A549 (cell line): Measurements from ENCODE around the gene C5. TPM values are rescaled to one million over a fixed set of nuclear protein-coding genes. Genes with fewer than 3 reads are reported as not detected.

Experiments
- ATAC-seq, 2 experiments: fragments of 200-7000 bp in 1 of 2; fragments of >200 bp in 1 of 2; cut with Nextera tagmentation in 1 of 2; cut with Tn5 transposase in 1 of 2; 3 replicates each; pipeline versions ENCODE4 v1.8.0 to v1.9.1; 2018 to 2020; ENCODE audit warnings: mild to moderate bottlenecking in 1 of 2, moderate library complexity in 1 of 2
- CTCF ChIA-PET: fragments of 300-600 bp; sonication (Branson Sonifier 250); formaldehyde crosslinking; extraction: SDS; loops from one replicate; lab custom pipeline; 2021; ENCODE audit warnings: antibody characterized with exemption, inconsistent platforms; lab: Yijun Ruan, JAX
- POLR2A ChIA-PET: fragments of 350-600 bp; formaldehyde crosslinking; extraction: SDS; loops from one replicate; lab custom pipeline; 2021; ENCODE audit warnings: antibody characterized with exemption, inconsistent platforms; lab: Yijun Ruan, JAX
- DNase-seq, 2 experiments: peaks; one replicate each; pipeline versions ENCODE4 v3.0.0 to v3.0.0-alpha.2; 2011 to 2016; ENCODE audit warnings: low read depth in 1 of 2, low spot score in 1 of 2
- FAIRE-seq: peaks from 2 replicates; lab custom pipeline; 2011; peaks lifted over from hg19 to GRCh38; lab: Jason Lieb, UNC
- H3K27ac ChIP-seq, 2 experiments: fragments of >200 bp; sonication (Bioruptor Twin); formaldehyde crosslinking; 3 replicates each; pipeline ENCODE4 v1.5.1; 2016 to 2017
- H3K4me1 ChIP-seq: fragments of >200 bp; sonication (Bioruptor Twin); formaldehyde crosslinking; 3 replicates; pipeline ENCODE4 v1.6.1; 2016
- H3K4me2 ChIP-seq: fragments of >200 bp; sonication (Bioruptor Twin); formaldehyde crosslinking; 3 replicates; pipeline ENCODE4 v1.6.1; 2016
- H3K4me3 ChIP-seq: fragments of >200 bp; sonication (Bioruptor Twin); formaldehyde crosslinking; 3 replicates; pipeline ENCODE4 v1.5.1; 2016
- H3K9me3 ChIP-seq: fragments of >200 bp; sonication (Bioruptor Twin); formaldehyde crosslinking; 3 replicates; pipeline ENCODE4 v1.6.1; 2016
- CBX2 ChIP-seq: fragments of 200-600 bp; sonication (generic); IDR thresholded peaks from 2 replicates; pipeline ENCODE4 v1.6.1; 2016; ENCODE audit warnings: low read depth, mild to moderate bottlenecking, borderline replicate concordance
- CBX8 ChIP-seq: fragments of 200-600 bp; sonication (generic); IDR thresholded peaks from 2 replicates; pipeline ENCODE4 v1.6.1; 2016
- CEBPB ChIP-seq, 2 experiments: fragments of >200 bp in 1 of 2; sonication (Bioruptor Twin) in 1 of 2; formaldehyde crosslinking in 1 of 2; IDR thresholded peaks; 2 replicates each; pipeline ENCODE4 v1.6.1; 2012 to 2016
- CHD2 ChIP-seq: fragments of 150-350 bp; IDR thresholded peaks from 2 replicates; pipeline ENCODE4 v1.6.1; 2014; ENCODE audit warnings: low read length; ENCODE audit not compliant: partially characterized antibody
- E2F6 ChIP-seq: IDR thresholded peaks from 2 replicates; pipeline ENCODE4 v1.6.1; 2012; ENCODE audit warnings: low read depth, borderline replicate concordance
- EHF ChIP-seq: fragments of 250-450 bp; sonication (Bioruptor Pico); IDR thresholded peaks from 2 replicates; pipeline ENCODE4 v1.5.0; 2020; ENCODE audit warnings: mild to moderate bottlenecking
- EHMT2 ChIP-seq: fragments of 200-600 bp; sonication (generic); IDR thresholded peaks from 2 replicates; pipeline ENCODE4 v1.6.1; 2016; ENCODE audit warnings: antibody characterized with exemption, low read depth, mild to moderate bottlenecking, moderate library complexity
- FOSL2 ChIP-seq, 2 experiments: fragments of 450-650 bp in 1 of 2; fragments of >200 bp in 1 of 2; sonication (Bioruptor Twin) in 1 of 2; formaldehyde crosslinking; IDR thresholded peaks; 2 replicates each; pipeline versions ENCODE4 v1.5.0 to v1.6.1; 2016 to 2020; ENCODE audit warnings: mild to moderate bottlenecking in 1 of 2, moderate library complexity in 1 of 2
- GATA3 ChIP-seq: IDR thresholded peaks from 2 replicates; pipeline ENCODE4 v1.6.1; 2012; ENCODE audit warnings: borderline replicate concordance
- HOXB5 ChIP-seq: fragments of 250-450 bp; sonication (Bioruptor Pico); IDR thresholded peaks from 2 replicates; pipeline ENCODE4 v1.5.0; 2020; ENCODE audit warnings: mild to moderate bottlenecking, moderate library complexity
- JUN ChIP-seq, 2 experiments: fragments of >200 bp; sonication (Bioruptor Twin); formaldehyde crosslinking; IDR thresholded peaks; 2 replicates in 1 of 2; 3 replicates in 1 of 2; pipeline ENCODE4 v1.6.1; 2016 to 2017
- KDM1A ChIP-seq: fragments of 200-600 bp; sonication (generic); IDR thresholded peaks from 2 replicates; pipeline ENCODE4 v1.6.1; 2016; ENCODE audit warnings: low read depth, mild to moderate bottlenecking
- KDM5A ChIP-seq: fragments of 200-600 bp; sonication (generic); IDR thresholded peaks from 2 replicates; pipeline ENCODE4 v1.6.1; 2016; ENCODE audit warnings: antibody characterized with exemption, mild to moderate bottlenecking
- MAZ ChIP-seq: fragments of 150-350 bp; IDR thresholded peaks from 2 replicates; pipeline ENCODE4 v1.6.1; 2014; ENCODE audit warnings: antibody characterized with exemption, low read depth, low read length, borderline replicate concordance
- PHF8 ChIP-seq: fragments of 200-600 bp; sonication (generic); IDR thresholded peaks from 2 replicates; pipeline ENCODE4 v1.6.1; 2016; ENCODE audit warnings: low read depth, mild to moderate bottlenecking, antibody characterized with exemption, moderate library complexity, borderline replicate concordance
- POLR2A ChIP-seq: IDR thresholded peaks from 2 replicates; pipeline ENCODE4 v1.6.1; 2012; ENCODE audit warnings: mild to moderate bottlenecking, low read length
- RAD21 ChIP-seq, 2 experiments: fragments of >200 bp in 1 of 2; sonication (Bioruptor Twin) in 1 of 2; formaldehyde crosslinking in 1 of 2; IDR thresholded peaks in 1 of 2; conservative IDR thresholded peaks in 1 of 2; 2 replicates in 1 of 2; 3 replicates in 1 of 2; pipeline ENCODE4 v1.6.1; 2012 to 2018; ENCODE audit warnings: inconsistent platforms in 1 of 2
- REST ChIP-seq: fragments of 200-600 bp; sonication (generic); IDR thresholded peaks from 2 replicates; pipeline ENCODE4 v1.6.1; 2016; ENCODE audit warnings: antibody characterized with exemption, mild to moderate bottlenecking, moderate library complexity
- RFX5 ChIP-seq: fragments of 450-650 bp; IDR thresholded peaks from 2 replicates; pipeline ENCODE4 v1.7.1; 2014; ENCODE audit warnings: antibody characterized with exemption, mild to moderate bottlenecking, moderate library complexity
- SREBF2 ChIP-seq: fragments of 450-650 bp; IDR thresholded peaks from 2 replicates; pipeline ENCODE4 v1.6.1; 2014; ENCODE audit warnings: mild to moderate bottlenecking, moderate library complexity
- TFCP2L1 ChIP-seq: fragments of 250-450 bp; sonication (Bioruptor Pico); IDR thresholded peaks from 2 replicates; pipeline ENCODE4 v1.5.0; 2021; ENCODE audit warnings: mild to moderate bottlenecking
- ZSCAN20 ChIP-seq: fragments of 250-450 bp; sonication (Bioruptor Pico); IDR thresholded peaks from 2 replicates; pipeline ENCODE4 v1.8.0; 2022; ENCODE audit warnings: mild to moderate bottlenecking, moderate library complexity
- WGBS: methylation state at CpG from one replicate; pipeline ENCODE4 v1.1.6; 2017; ENCODE audit errors: missing lambda C conversion rate; 5-methylcytosine and 5-hydroxymethylcytosine counted together
- polyA plus RNA-seq, 4 experiments: library from polyadenylated mRNA; depleted of rRNA in 3 of 4; stranded (reverse); fragments of >200 nt; fragmentation: RNase III in 1 of 4; extraction: RNeasy Plus Mini Kit Qiagen cat#74134 plus additional on column Dnase treatment in 1 of 4; gene quantifications; 2 replicates in 3 of 4; 3 replicates in 1 of 4; pipeline ENCODE4 v1.2.3, GENCODE V29; 2011 to 2017
- TF ChIP-seq, protein P1 (sequence below): fragments of >200 bp; sonication (Bioruptor Twin); formaldehyde crosslinking; IDR thresholded peaks from 3 replicates; pipeline ENCODE4 v1.6.1; 2016
- TF ChIP-seq, protein P2 (sequence below): IDR thresholded peaks from 2 replicates; pipeline ENCODE4 v1.6.1; 2012
- TF ChIP-seq, protein P3 (sequence below): fragments of 250-450 bp; sonication (Bioruptor Pico); IDR thresholded peaks from 2 replicates; pipeline ENCODE4 v1.5.0; 2021; ENCODE audit warnings: mild to moderate bottlenecking, moderate library complexity, borderline replicate concordance

C5 gene
- polyA plus RNA-seq, 2 of the 4 experiments (the other 2 are of a cell fraction): 17.1 to 115 TPM

GRCh38 chr9:120928483-120929228 is 121.4 kb downstream of the C5 start:
- Histone ChIP-seq H3K9me3 (no peaks in the 10 kb centered on the region), H3K4me2 (peak overlapping the region; percentile 88), H3K27ac (peak overlapping the region; percentile 89 to 97), H3K4me1 (peaks cover 26% of the 10 kb centered on the region), H3K4me3 (peak overlapping the region; percentile 77)
- TF ChIP-seq TFCP2L1 (CRISPR knock-in tag): 0 out of 2 replicates have a peak, but pooled peaks have one; percentile 2
- 0 out of 5 replicates have a peak, but pooled peaks of 1 of the 2 experiments have one; percentile 10 for TF ChIP-seq RAD21 (conservative IDR thresholded peaks at IDR 0.05 in 1 of 2, IDR thresholded peaks at IDR 0.05 in 1 of 2)
- TF ChIP-seq MAZ: no peak
- no peak for TF ChIP-seq CBX2
- TF ChIP-seq JUN (IDR thresholded peaks at IDR 0.05): peak in 1 of 2 experiments; percentile 85; a peak in 4 of 5 replicates
- TF ChIP-seq HOXB5 (CRISPR knock-in tag): 0 out of 2 replicates have a peak, but pooled peaks have one; percentile 17
- TF ChIP-seq KDM1A: no peak
- no peak for TF ChIP-seq RFX5
- TF ChIP-seq E2F6: no peak
- no peak for TF ChIP-seq CEBPB (IDR thresholded peaks at IDR 0.05)
- TF ChIP-seq, protein P1, sequence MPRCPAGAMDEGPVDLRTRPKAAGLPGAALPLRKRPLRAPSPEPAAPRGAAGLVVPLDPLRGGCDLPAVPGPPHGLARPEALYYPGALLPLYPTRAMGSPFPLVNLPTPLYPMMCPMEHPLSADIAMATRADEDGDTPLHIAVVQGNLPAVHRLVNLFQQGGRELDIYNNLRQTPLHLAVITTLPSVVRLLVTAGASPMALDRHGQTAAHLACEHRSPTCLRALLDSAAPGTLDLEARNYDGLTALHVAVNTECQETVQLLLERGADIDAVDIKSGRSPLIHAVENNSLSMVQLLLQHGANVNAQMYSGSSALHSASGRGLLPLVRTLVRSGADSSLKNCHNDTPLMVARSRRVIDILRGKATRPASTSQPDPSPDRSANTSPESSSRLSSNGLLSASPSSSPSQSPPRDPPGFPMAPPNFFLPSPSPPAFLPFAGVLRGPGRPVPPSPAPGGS: peak; percentile 66; the same call in 2 of the 3 replicates
- no peak for TF ChIP-seq ZSCAN20 (CRISPR knock-in tag)
- TF ChIP-seq EHMT2: no peak
- peak; percentile 73 for TF ChIP-seq POLR2A
- TF ChIP-seq GATA3: no peak
- TF ChIP-seq, protein P2, sequence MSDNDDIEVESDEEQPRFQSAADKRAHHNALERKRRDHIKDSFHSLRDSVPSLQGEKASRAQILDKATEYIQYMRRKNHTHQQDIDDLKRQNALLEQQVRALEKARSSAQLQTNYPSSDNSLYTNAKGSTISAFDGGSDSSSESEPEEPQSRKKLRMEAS: peak; percentile 62; the same call in 1 of the 2 replicates
- ATAC-seq (peak; percentile 85 to 93), FAIRE-seq (no peak), DNase-seq (peak; percentile 57 to 78)
- 47% methylated on average over 13 of the region's 73 CpGs for WGBS
- POLR2A ChIA-PET: interaction anchor here (0.6 to 1.7 kb wide), 7 partner anchors 9 to 136 kb away, joined by 3 to 7 read pairs (median 5); partner anchors contain the start of gene FBXW2
- CTCF ChIA-PET: interaction anchor here (0.6 to 10.4 kb wide), 9 partner anchors 8 to 180 kb away, joined by 3 to 66 read pairs (median 3); no protein-coding TSS in a partner anchor

DNA sequence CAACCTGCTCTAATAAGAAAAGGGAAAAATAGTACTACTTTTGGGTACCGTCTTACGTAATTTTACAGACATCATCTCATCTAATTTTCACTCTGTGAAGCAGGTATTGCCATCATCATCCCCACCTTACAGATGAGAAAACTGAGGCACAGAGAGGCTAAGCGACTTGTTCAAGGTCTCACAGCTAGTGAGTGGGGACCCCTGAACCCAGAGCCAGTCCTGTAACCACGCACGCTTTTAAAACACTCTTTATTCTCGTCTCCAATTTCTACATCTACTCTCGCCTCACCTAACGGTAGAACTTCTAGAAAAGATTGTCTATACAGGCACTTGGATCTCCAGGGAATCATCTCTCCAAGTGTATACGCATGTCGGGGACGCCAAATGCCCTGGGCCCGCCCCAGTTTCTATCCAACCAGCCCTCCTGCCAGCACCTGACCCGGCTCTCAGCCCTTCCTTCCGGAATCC is 122.0 kb downstream of the C5 start:
- Histone ChIP-seq H3K27ac (peak overlapping the region; percentile 89 to 97), H3K4me2 (peak overlapping the region; percentile 88), H3K9me3 (no peaks in the 10 kb centered on the region), H3K4me1 (peaks cover 26% of the 10 kb centered on the region), H3K4me3 (peak overlapping the region; percentile 77)
- no peak for TF ChIP-seq CBX8
- TF ChIP-seq FOSL2 (IDR thresholded peaks at IDR 0.05): no peak
- no peak for TF ChIP-seq FOSL2 (CRISPR knock-in tag; IDR thresholded peaks at IDR 0.05)
- no peak for TF ChIP-seq CHD2
- TF ChIP-seq REST: no peak
- TF ChIP-seq KDM5A: no peak
- TF ChIP-seq, protein P3, sequence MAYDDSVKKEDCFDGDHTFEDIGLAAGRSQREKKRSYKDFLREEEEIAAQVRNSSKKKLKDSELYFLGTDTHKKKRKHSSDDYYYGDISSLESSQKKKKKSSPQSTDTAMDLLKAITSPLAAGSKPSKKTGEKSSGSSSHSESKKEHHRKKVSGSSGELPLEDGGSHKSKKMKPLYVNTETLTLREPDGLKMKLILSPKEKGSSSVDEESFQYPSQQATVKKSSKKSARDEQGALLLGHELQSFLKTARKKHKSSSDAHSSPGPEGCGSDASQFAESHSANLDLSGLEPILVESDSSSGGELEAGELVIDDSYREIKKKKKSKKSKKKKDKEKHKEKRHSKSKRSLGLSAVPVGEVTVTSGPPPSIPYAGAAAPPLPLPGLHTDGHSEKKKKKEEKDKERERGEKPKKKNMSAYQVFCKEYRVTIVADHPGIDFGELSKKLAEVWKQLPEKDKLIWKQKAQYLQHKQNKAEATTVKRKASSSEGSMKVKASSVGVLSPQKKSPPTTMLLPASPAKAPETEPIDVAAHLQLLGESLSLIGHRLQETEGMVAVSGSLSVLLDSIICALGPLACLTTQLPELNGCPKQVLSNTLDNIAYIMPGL (CRISPR knock-in tag): no peak
- TF ChIP-seq PHF8: no peak
- no peak for TF ChIP-seq HOXB5 (CRISPR knock-in tag)
- no peak for TF ChIP-seq SREBF2
- no peak for TF ChIP-seq EHF (CRISPR knock-in tag)
- ChIA-PET POLR2A (interaction anchor here (1.5 kb wide), 1 partner anchor 11 kb away, joined by 5 read pairs; no protein-coding TSS in a partner anchor), CTCF (interaction anchor here (1.3 to 10.4 kb wide), 2 partner anchors 8 to 32 kb away, joined by 3 to 66 read pairs; no protein-coding TSS in a partner anchor)
- no peak for FAIRE-seq
- WGBS: 84% methylated on average over 14 of the region's 14 CpGs
- DNase-seq: no peak
- 0 out of 6 replicates have a peak, but pooled peaks of 1 of the 2 experiments have one; percentile 7 for ATAC-seq
